GM19397 (cell line): Measurements from ENCODE around the gene MRGPRF.
"Not testable (repeated sequence)": the region's sequence is repeated elsewhere in the genome, so short reads cannot be mapped to it uniquely, and the experiment has no call there.

ENCODE experiments used
- ATAC-seq: cut with Tn5 transposase; IDR thresholded peaks from one replicate; pipeline ENCODE4 v1.9.1; 2021; ENCODE audit warnings: mild to moderate bottlenecking, moderate library complexity; ENCODE audit not compliant: unreplicated experiment

The MRGPRF gene

DNA sequence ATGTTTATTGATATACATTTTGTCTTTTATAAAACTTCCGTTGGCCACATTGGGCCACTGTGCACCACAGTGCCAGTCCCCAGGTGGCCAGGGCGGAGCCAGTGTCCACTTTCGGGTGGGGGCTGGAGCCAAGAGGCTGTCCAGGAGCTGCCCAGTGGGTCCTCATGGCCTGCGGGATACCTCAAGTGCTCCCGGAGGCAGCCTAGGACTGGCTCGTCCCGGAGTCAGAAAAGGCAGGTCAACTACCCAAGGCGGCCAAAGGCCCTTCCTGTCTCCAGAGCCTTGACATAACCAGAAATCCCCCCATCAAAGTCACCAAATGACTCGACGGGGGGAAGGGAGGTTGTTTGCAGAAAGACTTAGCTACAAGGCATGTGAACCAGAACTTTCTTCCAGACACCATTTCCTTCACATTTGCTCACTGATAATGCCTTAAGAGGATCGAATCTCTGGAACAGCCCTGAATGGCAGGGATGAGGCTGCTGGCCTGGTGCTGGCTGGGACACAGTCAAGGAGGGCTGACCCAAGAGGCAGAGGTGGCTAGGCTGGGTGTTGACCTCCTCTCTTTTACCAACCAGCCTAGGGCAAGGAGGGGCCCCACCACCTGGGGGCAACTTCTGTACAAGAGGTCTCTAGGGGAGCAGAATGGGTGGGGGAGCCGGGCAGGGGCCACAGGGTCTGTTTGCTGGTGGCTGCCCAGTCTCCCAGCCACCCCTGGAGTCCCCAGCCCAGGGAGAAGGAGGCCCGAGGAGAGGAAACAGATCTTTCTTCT lies 8.4 kb downstream of the MRGPRF start:
- no peak for ATAC-seq

DNA sequence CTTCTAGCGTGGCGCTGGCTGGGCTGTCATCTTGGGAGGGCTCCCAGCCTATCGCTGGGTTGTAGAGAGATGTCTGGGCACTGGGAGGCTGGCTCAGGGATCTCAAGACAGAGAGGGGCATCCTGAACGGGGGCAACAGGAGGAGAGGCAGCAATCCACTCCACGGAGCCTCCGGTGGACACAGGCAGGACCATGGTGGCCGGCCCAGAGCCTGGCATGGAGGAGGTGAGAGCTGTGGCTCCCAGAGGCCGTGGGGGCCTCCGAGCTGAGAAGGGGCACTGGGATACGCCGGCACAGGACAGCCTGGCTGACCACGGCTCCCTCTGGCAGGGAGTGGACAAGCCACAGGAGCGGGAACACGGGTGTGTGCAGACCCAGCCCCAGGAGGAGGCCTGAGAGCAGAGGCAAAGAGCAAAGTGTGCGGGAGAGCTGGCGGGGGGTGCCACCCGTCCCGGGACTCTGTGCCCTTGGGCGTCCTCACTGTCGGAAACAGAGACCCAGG lies 9.1 kb downstream of the MRGPRF start:
- ATAC-seq = no peak

DNA sequence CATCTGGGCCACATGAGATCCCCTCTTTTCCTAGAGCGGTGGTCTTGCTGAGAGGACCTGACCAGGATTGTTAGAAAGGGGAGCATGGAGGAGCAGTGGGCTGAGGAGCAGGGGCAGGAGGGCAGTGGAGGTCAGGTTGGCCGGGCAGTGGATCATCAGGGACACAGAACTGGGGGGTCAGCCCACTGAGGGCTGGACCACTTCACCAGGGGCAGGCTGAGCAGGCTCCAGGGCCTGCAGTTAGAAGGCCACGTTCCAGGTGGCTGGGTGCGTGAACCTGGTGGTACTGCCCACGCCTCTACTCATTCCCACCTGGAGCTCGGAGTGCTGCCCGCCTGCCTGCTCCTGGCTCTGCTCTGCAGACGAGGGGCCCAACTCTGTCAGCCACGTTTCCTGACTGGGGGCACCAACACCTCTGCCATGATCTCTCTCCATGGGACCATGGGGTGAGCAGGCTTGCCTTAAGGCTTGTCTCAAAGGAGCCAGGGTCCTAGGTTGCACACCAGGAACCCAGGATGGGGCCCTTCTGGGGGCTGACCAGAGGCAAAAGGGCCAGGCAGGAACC lies 9.7 kb downstream of the MRGPRF start:
- ATAC-seq = no peak

DNA sequence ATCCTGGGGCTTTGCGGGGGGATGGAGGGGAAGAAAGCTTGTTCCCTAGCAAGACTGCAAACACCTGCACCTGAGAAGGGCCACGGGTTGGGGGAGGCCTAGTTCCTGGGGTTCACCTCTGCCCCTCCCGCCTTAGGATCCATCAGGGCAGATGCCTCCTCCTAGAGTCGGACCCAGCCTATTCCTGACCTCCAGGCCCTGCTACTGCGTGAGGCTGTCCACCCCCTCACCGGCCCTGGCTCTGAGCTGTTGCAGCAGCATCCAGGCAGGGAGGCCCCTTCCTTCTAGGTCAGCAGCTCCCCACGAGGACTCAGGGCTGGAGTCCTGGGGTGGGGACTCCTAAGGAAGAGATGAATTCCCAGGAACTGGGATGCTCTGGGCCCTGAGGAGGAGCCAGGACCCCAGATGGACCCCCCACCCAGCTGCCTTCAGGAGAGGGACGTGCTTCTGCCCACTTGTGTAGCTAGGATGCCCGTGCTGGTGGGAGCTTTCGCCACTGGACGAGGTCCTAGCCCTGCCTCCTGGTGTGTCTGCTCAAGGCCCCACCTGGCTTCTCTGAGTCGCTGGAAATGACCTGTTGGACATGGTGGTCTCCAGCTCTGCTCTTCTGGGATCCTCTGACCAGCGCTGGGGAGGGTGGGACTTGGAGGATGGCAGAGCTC lies 10.3 kb downstream of the MRGPRF start:
- no peak for ATAC-seq

DNA sequence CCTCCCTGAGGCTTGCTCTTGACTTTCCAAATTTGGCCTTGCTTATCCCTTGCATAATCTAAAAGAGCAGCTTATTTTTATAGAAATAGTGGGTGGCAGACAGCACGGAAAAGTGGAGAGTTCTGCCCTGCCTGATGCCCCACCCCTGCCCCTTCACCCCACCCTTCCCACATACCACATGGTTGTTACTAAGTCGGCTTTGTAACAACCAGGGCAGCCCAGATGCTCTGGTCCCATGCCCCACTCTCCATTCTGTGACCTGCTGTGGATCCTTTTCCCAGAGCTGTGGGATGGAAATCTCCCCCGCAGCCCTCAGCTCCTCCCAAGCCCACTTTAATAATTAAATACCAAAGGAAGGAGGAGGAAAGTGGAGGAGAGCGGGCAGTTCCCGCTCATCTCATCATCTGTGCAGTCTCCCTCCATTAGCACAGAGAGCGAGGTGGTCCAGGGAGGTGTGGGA lies 10.9 kb downstream of the MRGPRF start:
- no peak for ATAC-seq

DNA sequence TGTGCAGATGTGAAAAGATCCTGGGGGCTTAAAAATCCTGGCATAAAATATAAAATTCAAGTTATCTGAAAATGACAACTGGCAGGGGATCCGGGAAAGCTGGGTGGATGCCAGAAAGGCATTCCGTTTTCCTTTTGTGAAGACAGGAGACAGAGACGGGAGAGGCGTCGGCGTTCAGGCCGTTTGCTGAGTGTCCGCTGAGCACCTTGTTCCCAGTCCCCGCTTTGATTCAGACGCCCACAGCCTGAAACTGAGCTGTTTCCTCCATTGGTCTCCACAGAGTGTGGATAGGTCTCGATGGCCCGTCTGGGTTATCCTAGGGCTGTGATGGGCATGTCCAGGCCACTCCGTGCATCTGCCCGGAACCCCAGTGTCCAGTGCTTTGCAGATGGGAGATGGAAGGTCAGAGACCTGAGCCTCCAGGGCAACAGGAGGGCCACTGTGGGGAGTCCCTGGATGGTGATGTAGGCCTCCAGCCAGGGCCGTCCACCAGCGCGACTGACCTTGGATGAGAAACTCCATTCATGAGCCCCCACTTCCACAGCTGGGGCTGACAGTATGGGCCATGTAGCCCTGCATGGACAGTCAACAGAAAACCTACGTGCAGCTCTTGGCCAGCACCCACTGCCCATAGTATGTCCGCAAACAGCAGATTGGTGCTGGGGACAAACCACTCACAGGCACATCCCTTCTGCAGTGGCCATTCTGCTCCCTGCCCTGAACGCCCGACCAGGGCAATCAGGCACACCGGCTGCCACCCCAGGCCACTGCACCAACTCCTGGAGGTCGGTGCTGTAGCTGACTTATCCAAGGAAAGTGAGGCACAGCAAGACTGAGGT lies 11.6 kb downstream of the MRGPRF start:
- no peak for ATAC-seq

DNA sequence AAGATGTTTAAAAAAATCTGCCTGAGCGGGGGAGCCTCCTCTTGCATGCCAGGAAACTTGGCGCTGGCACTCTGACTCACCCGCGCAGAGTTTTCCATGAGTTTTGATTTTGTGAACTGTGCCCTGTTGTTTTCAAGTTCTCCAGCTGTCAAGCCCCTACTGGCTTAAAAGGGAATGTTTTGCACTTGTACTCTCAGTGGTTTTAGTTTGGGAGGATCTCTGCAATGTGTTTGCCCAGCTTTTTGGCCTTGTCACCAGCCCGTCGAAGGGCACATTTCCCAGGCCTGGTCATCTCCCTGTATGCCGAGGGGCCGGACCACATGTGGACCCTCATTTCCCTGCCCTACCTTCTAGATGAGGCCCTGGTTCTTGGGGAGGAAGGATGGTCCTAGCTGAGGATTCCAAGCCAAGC lies 12.2 kb downstream of the MRGPRF start:
- no peak for ATAC-seq

DNA sequence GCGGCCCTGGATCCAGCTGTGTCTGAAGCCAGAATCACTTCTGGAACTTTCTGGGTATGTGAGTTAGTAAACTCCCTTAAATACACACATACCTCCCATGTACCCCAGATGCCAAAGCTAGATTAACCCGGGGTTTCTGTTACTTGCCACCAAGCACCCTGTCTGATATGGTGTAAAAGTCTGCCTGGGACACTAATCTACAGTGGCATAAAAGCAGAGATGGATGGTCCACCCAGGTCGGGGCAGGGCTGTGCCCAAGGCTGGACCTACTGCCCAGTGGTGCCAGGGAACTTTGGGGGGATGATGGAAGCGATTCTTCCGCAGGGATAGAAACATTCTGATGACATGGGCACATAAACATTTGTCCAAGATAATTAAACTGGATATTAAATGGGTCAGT lies 12.7 kb downstream of the MRGPRF start:
- no peak for ATAC-seq

DNA sequence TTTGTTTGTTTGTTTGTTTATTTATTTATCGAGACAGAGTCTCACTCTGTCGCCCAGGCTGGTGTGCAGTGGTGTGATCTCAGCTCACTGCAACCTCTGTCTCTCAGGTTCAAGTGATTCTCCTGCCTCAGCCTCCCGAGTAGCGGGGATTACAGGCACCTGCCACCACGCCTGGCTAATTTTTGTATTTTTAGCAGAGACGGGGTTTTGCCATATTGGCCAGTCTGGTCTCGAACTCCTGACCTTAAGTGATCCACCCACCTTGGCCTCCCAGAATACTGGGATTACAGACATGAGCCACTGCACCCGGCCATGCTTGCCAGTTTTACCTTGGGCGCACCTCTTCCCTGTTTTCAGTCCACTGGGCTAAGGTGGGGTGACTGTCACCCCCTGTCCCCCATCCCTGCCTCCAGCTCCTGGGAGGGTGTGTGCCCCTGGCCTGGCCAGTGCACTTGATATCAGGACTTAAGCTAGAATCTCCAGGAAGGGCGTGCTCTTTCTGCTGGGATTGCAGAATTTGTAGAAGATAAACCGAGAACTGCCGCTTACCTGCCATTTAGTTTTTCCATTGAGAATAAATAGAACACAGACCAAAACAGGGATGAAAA lies 13.2 kb downstream of the MRGPRF start:
- not testable (repeated sequence) for ATAC-seq

DNA sequence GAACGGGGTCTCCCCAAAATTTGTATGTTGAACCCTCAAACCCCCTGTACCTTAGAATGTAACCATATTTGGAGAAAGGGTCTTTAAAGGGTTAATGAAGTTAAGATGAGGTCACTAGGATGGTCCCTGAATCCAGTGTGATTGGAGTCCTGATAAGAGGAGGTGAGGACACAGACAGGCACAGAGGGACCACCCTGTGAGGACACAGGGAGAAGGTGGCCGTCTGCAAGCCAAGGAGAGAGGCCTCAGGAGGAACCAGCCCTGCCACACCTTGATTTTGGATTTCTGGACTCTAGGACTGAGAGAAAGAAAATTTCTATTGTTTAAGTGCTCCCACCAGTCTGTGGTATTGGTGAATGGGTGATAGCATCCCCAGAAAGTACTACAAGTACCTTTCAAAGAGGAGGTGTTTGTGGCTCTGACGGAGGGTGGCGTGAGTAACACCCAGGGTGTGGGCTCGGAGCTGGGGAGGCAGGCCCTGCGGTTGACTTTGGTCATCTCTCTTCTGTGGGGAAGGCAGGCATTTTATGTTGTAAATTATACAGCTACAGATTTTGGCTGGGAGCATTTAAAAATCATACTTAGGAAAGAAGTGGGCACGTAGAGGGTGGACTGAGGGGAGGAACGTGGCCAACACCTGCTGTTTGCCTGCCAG lies 13.8 kb downstream of the MRGPRF start:
- no peak for ATAC-seq

DNA sequence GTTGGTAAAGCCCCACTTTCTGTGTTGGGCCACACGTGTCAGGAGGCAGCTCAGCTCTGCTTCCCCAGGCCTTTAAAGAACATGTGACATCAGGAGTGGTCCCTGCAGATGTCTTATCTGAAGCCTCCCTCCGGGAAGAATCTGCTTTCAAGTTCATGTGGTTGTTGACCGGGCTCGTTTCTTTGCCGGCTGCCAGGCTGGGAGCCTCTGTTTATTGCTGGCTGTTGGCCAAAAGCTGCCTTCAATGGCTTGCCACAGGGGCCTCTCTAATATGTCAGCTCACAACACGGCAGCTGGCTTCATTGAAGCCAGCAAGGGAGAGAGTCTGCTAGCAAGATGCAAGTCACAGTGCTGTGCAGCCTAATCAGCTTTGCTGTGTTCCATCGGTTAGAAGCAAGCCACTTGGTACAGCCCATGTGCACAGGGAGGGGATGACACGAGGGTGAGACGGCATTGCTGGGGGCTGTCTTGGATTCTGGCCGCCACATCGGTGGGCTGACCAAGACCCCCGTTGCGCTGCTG lies 14.6 kb downstream of the MRGPRF start:
- no peak for ATAC-seq

DNA sequence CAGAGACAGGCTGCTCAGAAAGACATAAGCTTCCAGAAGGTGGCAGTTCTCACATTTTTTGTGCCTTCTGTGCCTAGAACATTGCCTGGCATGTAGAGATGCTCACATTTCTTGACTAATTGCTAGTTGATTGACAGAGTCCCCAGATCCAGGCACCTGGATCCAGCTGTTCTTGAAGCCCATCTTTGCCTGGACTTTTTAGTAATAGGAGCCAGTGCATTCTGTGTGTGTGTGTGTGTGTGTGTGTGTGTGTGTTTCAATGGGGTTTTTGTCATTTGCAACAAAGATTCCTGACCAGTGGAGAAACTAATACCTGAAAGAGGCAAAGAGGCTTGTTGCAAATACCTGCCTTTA lies 15.1 kb downstream of the MRGPRF start:
- no peak for ATAC-seq

DNA sequence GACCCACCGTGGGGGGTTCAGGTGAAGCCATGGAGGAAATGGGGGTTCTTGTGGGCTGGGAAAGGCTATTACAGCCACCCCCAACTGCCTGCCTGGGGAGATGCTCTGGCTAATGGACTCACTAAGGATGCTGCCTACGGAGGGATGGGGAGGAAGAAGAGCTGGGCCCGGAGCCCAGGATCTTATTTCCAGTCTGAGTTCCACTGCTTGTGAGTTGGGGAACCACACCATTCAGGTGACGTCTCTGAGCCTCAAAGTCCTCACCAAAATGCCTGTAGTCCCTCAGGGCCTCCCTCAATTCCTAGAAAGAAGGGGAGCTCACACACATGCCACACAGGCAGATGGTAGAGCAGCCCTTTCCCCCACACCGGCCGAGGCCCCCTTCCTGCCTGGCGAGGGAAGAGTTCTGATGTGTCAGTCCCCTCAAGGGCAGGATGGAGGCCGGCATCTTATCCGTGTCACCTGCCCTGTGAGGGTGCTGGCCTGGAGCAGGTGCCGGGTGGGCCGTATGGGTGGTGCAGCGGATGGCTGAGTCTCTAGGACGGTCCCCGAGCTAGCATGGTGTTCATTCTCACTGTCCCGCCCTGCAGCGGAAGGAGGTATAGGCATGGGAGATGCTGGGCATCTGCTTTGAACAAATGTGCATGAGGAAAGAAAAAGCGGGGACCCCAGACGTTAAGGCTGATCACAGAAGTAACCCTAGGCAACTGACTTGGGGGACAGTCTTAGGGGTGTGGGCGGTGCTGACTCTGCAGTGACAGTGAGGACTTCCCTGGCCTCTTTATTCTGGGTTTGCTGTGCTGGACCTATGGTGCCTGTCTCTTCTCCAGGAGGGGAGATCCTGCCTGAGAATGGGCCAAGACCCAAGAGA lies 15.7 kb downstream of the MRGPRF start:
- ATAC-seq = no peak

DNA sequence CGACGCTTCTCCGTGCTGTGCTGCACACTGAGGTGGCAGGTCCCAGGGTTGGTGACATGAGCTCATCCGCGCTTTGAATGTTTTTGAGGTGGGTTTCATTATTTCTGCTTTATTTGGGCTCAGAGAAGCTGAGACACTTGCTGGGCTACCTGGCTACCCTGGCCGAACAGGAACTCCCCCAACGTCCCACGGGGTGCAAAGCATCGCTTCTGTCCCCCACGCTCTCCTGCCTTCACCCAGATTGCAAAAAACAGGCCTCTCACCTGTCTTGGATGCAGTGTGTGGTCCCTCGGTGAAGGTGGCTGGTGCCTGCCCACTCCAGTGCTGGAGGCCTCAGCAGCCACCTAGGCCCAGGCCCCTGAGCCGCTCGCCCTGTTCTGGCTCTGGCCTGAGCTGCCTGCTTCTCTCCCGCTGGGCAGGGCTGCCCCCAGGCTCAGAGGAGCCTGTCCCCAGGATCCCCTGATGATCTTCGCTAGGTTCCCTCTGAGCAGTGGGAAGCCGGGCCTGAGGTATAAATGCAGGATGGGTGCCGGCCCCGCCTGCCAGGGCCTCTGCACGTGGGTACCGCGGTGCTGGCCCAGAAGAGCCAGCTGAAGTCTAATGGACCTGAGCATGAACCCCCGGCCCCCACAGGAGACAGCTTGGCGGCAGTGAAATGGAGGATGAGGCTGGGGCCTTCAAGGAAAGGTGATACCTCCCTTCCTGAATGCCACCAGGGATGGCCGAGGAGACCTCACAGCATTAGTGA lies 16.5 kb downstream of the MRGPRF start:
- no peak for ATAC-seq

DNA sequence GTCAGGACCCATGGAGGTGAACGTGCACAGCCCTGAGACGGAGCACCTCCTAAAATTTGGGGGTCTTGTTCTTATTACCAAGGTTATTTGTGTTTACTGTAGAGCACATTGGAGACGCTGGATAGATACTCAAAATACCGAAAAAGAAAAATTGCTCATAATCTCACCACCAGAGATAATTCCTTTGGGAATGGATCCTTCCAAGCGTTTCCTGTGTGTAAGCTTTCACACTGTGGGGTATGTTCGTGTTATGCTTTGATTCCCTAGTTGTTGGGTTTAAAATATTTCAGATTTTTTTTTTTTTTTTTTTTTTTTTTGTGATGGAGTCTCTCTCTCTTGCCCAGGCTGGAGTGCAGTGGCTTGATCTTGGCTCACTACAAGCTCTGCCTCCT lies 18.2 kb downstream of the MRGPRF start:
- no peak for ATAC-seq

DNA sequence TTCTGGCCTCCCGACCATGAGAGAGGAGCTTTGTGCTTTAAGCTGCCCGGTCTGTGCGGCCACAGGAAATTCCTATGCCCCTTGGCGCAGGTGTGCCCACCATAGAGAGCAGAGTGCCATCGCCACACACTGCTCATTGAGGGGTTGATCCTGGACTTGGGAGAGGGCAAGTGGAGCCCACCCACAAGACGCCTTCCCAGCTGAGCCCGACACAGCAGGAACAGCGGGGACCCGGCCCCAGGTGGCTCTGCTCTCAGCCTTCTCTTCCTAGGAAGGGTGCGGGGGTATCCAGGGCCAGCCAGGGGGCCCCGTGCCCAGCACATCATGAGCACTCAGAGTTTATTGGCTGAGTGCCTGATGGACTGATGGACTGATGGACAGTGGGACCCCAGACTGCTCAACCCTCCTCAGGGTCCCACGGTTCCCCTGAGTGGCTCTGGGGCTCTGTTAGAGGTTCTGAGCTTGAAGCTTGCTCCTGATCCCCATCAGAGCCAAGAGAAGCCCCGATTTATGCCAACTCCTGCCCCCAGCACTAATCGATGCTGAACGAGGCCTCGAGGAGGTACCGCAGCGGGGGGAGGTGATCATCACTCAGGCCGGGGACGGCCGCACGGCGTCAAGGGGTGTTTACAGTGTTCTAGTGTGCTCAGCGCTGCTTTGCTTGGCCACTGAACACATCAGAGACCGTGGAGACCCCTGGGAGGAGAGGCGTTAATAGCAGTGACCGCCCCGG lies 18.7 kb downstream of the MRGPRF start:
- ATAC-seq = no peak

DNA sequence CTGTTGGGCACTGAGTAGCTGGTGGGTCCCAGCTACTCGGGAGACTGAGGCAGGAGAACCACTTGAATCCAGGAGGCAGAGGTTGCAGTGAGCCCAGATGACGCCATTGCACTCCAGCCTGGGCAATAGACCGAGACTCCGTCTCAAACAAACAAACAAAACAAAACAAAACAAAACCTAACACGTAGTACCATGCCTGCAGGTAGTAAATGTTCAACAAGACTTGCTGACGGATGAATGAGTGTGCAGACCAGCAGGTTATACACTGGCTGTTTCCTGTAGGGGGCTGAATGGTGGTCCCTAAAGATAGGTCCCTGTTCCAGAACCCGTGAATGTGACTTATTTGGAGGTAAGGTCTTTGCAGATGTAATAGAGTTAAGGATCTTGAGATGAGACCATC lies 19.5 kb downstream of the MRGPRF start:
- no peak for ATAC-seq
